MM.1S (cell line): ENCODE measurements around the gene ITPA.
"Not testable (repeated sequence)": the region's sequence is repeated elsewhere in the genome, so short reads cannot be mapped to it uniquely, and the experiment has no call there.

Experiments used
- EZH2 ChIP-seq: fragments of 300-600 bp; sonication (generic); optimal IDR thresholded peaks from 2 replicates; pipeline ENCODE3; 2017; ENCODE audit warnings: low read depth, mild to moderate bottlenecking, antibody characterized with exemption, low read length, mixed read lengths
- EZH2phosphoT487 ChIP-seq: fragments of 300-600 bp; sonication (generic); IDR thresholded peaks from 2 replicates; pipeline ENCODE4 v1.6.1; 2018; ENCODE audit warnings: antibody characterized with exemption, low read length
- TF ChIP-seq, protein P1 (sequence below): fragments of 300-600 bp; sonication (generic); IDR thresholded peaks from 2 replicates; pipeline ENCODE4 v1.5.1; 2016; ENCODE audit warnings: antibody characterized with exemption, low read length, mixed read lengths

- TF ChIP-seq, protein P1, sequence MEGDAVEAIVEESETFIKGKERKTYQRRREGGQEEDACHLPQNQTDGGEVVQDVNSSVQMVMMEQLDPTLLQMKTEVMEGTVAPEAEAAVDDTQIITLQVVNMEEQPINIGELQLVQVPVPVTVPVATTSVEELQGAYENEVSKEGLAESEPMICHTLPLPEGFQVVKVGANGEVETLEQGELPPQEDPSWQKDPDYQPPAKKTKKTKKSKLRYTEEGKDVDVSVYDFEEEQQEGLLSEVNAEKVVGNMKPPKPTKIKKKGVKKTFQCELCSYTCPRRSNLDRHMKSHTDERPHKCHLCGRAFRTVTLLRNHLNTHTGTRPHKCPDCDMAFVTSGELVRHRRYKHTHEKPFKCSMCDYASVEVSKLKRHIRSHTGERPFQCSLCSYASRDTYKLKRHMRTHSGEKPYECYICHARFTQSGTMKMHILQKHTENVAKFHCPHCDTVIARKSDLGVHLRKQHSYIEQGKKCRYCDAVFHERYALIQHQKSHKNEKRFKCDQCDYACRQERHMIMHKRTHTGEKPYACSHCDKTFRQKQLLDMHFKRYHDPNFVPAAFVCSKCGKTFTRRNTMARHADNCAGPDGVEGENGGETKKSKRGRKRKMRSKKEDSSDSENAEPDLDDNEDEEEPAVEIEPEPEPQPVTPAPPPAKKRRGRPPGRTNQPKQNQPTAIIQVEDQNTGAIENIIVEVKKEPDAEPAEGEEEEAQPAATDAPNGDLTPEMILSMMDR, result not testable (repeated sequence)
- not testable (repeated sequence) for TF ChIP-seq EZH2, EZH2phosphoT487
Observed at GRCh38 chr20:3182429-3182828, 26.9 kb upstream of the ITPA start.
